ENCODE data around the gene FBN1.

The FBN1 gene

DNA sequence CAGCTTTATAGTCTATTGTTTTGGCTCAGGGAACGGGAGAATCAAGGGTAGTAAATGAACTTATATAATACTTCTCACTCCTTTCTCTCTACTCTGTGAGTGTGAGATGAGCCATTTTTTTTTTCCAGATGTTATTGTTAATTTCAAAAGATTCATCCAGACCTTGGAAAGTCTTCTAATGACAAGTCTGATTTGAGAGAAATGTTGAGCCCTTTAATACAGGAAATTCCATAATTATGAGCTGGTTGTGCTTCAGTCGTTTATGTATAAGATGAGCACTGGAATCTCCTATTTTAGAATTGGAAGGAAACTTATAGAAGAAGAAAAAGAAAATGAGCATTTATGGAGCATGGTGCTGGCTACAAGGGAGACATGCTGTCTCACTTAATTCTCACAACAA is 92.0 kb downstream of the FBN1 start:
- DNase-seq (ENCODE audit: low read depth), result no peak

DNA sequence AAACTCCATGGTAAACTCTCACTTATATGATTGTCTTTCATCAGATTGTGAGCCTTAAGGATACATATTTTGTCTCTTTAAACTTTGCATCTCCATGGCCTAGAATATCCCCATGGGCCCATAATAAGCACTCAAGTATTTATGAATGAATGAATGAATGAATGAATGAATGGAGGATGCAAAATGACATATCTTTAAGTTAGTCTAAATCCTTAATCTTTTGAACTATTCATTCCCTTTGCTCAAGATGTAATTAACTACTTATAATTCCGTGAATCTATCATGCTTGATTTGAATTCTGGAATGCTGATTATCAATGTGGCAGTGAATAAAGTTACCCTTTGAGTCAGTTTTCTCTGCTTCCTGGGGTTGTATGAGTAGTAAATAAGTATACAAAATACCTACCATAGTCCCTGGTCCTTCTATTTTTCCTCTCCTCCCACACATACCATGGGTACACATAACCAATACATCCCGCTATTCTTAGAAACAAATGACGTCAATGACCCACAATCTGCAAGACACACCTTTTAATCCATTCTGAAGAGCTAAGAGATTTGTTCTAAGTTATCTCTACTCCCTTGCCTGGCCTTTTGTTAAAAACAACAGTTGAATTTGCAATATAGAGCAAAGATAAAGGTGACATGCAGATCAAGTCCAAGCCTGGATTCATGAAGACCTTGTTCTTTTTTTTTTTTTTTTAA is 94.5 kb downstream of the FBN1 start:
- DNase-seq (ENCODE audit: low read depth), result no peak

DNA sequence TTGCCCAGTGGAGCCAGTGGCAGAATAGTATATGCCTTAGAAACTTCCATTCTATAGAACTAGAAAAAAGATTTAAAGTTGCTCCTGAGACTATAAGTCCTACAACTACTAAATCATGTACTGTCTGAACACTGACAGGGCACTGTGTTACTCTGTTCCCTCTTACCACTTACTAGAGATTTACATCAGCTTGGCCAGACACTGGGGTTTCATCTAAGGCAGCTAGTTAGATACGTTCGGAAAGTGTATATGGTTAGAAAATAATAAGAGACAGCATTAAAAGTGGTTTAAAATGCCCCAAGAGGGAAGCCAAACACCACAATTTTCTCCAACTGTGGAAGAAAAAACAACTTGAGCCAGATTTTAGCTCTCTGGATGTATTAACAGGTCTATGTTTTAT is 97.1 kb downstream of the FBN1 start:
- DNase-seq (ENCODE audit: low read depth), result no peak

DNA sequence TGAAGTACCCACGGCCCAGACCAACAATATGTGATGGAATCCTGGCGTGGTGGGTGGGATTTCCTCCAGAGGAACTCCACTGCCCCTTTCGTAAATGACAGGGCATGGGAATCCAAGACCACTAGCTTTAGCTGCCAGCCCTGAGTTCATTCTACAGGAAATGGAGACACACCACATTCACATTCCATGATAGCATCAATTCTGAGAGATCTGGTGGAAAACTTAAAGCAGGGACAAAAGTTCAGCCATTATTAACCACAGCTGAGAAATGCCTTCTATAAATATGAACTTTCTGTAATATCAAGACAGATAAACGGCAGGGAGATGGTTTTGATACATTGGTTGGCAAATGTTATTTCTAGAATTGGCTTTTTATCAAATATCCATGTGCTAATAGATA is 98.2 kb downstream of the FBN1 start:
- no peak for DNase-seq (ENCODE audit: low read depth)

DNA sequence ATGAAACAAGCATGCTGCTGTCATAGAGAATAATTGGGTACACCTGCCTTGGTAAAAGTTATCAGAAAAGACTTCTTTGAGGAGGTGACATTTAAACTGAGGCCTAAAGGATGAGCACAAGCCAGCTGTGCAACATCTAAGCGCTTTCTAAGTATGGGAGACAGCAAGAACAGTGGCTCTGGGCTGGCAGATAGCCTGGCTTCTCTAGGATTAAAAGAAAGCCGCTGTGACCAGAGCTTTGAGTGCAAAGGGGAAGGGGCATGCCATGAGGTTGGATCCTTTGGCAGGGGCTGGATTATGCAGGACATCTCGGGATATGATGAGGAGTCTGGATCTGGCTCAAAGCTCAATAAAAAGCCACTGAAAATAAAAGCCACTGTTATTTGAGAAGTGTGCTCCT is 99.2 kb downstream of the FBN1 start:
- no peak for DNase-seq (ENCODE audit: low read depth)

DNA sequence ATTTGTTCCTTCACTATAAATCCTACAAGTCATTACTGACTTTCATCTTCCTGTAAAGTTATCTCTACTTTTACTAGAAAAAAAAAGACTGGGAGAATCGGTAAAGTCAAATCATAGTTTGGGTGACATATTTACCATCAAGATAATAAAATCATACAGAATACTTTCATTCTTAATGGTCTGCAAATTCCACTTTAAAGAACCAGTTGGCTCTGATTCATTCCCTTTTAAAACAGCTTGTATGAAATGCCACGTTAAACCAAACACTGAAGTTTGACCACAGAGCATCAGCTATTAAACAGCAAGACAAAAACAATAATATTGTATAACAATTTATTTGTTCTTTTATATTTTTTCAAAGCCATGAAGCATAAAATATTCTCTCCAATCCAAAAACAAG is 100.7 kb downstream of the FBN1 start:
- DNase-seq (ENCODE audit: low read depth), result no peak

DNA sequence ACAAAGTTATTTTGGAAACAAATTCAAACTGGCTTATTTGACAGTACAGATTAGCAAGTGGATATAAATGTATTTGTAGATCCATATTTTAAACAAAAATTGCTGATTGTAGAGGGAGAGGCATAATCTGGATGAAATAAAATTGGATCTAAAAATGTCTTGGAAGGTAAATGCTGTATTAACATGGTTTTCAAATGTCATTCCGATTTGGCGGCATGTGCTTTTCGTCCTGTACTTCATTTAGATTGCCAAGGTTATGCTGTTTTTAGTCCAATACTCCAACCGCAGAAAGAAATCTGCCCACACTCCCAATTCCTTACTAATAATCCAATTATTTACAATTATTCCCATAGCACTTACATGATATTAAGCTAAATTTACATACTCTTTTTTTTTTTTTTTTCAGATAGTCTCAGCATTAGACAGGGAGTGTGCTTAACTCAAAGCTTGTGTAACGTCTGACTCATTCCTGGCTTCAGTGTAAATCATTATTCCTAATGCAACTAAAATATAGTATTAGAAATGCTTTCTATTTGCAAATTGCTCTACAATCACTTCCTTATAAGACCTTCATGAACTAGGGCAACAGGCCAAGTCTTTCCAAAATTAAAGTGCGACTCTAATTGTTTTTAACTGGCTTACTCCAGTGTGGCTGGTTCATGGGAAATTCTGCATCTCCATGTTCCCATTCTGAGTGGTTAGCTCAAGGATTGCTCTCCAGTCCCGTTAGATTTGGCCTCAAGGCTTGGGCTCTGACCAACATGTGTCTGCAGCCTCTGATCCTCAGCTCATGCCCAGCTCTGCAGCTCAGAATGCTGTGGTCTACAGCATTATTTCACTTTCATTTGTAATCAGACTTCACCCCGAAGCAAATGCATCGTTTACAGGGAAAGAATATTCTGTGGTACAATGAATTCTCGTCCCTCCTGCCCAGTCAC is 103.9 kb downstream of the FBN1 start:
- no peak for DNase-seq (ENCODE audit: low read depth)

DNA sequence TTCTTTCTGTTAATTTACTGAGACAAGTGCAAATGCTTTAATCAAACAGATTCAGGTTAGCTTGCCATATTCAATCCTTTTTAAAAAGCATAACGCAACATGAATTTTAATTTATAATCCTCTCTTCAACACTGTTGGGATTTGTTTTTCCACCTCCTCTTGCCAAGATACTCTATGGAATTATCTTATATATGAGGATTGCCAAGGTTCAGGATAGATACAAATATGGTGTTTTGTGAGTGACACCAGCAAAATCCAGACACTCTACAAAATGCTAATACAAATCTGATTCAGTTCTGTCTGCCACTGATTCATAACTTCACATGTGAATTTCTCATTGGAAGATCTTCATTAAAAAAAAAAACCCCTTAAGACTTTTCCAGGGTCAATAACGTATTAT is 104.8 kb downstream of the FBN1 start:
- DNase-seq (ENCODE audit: low read depth), result no peak

DNA sequence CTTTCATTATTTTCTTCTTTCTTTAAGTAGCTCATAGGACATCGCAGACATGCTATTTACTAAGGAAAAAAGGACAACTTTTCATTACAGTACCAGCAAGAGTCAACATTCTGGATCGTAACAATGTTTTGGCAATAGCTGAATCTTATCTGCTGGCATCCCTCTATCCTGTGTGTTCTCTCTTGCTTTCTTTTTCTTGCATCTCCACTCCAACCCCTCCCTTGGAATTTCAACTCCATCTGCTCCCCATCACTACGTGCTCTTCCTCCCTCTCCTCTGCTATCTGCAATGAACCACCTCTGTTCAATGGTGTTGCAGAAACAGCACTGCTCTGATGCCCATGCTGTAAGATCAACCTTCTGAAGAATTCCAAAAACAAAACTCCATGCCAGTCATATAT is 106.6 kb downstream of the FBN1 start:
- no peak for DNase-seq (ENCODE audit: low read depth)

DNA sequence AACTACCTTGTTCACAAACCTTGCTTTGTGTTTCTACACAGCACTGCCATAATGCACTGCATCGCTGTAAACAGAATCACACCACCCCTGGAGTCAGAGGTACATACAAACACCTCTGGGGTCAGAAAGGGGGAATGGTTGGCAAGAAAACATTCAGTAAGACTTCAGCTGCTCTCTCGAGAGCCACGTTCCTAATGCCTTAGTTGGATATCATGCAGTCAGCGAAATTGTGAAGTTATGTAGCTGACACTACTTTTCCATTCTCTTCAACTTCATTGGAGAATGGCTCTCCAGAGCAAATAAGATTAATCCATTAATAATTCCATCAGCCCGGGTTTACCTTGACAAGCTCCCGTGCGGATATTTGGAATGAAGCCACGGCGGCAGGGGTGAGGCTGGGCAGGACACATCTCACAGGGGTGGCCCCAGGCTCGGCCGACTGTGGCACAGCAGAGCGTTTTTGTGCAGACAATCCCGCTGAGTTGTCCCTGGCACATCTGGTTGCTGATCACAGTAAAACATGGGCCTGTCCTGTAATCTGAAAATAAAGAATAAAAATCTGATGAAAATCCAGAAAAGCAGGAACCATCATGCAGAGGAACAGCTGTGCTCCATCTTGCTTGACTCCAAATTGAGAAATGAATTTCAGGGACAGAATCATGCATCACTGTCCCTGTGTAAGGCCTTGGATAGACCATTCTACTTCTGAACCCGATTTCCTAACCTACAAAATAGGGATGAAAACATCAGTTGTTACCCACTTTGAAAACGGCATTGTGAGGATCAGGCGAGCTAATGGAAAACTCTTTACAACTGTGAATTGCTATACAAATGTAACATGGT is 108.0 kb downstream of the FBN1 start:
- DNase-seq (ENCODE audit: low read depth), result no peak

DNA sequence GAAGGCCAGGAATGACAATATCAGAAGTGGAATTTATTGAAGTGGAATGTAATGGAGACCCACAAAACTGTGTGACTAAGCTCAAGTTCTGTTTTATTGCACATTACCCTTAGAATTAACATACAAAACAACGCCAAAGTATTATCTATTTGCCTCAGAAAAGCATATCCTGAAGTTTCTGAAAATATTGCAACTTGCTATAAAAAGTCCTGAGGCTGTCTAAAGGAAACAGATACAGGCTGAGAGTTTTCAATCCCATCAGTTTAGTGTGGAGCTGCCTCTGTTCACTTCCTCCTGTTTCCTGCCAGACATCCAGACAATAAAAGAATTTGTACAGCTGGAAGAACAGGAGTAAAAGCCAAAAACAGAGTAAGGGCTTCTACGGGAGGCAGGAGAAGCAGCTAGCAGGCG is 108.8 kb downstream of the FBN1 start:
- no peak for DNase-seq (ENCODE audit: low read depth)

DNA sequence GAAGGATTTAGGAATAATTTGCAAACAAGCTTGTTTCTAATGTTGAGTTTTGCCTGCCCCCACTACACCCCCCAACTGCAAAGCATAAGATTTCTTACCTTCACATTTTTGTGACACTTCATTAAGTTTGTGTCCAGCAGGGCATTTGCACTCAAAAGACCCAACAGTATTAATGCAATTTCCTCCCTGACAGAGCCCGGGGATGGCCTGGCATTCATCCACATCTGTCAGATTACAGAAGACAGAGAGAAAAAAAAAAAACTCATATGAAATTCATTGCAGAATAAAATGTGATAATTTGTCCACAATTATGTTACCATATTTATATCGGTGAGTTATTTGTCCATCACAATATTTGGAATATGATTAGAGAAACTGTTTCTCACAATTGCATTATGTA is 111.5 kb downstream of the FBN1 start:
- DNase-seq (ENCODE audit: low read depth), result no peak

DNA sequence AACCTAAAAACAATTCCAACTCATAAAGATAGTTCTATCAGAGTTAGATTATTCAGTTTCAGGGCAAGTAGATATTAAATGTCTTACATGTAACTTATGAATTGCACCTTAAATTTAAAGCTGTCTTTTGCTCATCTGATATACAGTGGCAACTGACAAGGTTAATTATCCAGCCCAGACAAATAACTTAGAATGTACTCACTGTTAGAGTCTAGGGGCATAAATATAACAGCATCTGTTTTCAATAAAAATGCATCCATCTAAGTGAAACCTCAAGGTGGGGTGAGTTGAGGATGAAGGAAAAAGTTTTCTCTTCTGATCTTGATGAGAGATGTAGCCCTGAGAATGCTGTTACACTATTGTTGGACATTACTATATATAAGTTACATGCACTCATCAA is 112.6 kb downstream of the FBN1 start:
- DNase-seq (ENCODE audit: low read depth), result no peak

DNA sequence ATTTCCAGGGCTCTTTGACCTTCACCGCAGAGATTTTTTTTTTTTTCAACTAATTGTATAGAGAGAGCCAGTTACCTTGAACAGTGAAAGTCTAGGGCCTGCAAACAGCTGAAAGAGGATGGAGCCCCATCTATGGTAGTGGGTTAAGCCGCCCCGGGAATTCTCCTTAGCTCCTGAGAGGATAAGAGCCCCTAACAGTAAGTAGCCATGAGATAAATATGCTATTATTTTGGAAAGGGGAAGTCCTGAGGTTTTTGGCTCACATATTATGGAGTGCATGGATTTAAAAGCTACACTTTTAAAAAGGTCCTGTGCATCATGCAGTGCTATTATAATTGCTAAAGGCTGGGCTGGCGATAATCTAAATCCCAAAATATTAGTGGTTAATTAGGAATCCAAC is 115.0 kb downstream of the FBN1 start:
- no peak for DNase-seq (ENCODE audit: low read depth)

DNA sequence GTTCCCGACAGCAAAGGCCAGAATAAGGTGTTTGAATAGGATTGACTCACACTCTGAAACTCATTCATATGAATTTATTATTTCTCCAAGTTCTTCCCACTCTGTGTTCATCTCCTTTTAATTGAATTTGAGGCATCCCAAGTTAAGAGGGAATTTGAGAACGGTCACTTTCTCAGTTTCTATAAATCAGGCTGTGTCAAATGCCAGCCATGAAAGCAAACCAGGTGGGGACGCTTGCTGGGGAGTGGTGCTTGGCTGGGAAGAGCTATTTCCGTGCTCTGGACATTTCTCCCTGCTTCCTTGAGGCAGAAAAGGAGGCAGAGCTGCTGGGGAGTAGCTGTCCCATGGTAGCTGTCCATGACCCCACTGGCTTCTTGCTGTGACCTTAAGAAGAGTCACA is 116.6 kb downstream of the FBN1 start:
- no peak for DNase-seq (ENCODE audit: low read depth)

DNA sequence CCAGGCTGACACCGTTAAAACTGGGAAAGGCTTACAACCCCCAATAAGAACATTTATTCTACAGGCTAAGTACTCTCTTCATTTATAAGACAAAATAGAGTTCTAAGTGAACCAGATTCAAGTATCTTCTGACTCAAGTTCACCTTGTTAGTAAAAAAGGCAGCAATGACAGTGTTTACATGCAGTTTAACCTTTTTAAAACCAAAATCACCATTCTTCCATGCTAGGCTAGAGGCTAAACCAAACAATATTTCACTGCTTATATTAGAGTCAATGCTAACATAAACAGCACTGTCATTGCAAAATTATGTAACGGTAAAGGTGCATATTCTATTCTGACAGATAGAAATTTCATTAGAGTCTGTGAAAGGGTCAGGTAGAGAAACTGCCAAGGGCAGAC is 118.0 kb downstream of the FBN1 start:
- DNase-seq (ENCODE audit: low read depth), result no peak

DNA sequence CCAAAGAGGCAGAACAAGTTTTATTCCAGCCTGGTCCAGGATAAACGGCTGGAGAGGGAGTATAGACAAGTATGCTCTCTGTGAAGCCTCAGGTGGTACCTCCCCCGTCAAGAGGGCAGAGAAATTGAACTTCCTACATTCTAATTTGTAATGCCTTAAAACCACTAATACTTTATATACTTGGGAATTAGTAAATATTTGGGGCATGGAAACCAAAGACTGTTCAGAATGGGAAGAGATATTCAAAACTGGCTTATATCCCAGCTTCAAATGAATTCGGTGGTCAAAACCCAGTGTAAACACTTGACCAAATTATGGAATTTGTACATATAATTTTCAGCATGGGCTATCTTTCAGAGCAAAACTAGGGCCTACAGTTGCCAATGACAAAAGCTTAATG is 122.6 kb downstream of the FBN1 start:
- DNase-seq (ENCODE audit: low read depth), result no peak

DNA sequence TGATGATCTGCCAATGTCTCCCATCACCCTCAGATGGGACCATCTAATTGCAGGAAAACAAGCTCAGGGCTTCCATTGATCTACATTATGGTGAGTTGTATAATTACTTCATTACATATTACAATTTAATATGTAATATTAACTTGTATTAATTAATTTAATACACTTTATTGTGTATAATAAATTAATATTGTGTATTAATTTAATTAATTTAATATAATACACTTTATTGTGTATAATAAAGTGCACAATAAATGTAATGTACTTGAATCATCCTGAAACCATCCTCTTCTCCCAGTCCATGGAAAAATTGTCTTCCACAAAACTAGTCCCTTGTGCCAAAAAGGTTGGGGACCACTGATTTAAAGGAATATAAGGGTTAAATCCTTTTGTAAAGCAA is 123.4 kb downstream of the FBN1 start:
- no peak for DNase-seq (ENCODE audit: low read depth)

DNA sequence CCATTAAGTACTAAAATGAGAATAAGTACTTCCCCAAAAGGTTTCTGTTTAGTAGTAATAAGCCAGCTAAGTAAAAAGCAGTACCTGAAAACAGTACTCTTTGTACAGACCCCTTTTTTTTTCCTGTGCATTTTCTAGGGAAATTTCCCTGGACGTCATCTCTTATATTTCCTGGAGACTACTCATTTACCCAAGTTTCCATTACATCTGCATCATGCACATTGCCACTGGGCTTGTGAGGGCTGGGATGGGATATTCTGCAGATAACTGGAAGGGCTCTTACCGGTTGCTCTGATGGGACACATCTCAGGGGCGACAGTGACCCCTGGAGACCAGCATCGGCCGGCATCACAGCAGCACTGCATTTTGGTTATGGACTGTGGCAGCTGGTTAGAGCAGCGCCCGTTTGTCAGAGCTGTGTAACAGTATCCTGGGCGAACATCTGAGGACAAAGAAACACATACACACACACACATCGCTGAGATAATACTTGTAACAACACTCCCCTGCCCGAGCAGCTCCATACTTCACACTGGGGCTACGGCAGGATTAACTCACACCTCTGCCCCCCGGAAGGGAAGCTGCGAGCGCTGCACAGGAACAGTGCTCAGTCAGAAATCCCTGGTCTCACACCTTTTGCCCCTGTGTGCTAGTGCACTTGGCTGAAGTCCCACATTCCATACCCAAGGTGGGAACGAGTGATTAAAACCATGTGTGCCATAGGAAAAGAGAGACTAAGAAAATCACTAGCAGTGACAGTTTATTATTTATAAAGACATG is 124.9 kb downstream of the FBN1 start:
- no peak for DNase-seq (ENCODE audit: low read depth)

DNA sequence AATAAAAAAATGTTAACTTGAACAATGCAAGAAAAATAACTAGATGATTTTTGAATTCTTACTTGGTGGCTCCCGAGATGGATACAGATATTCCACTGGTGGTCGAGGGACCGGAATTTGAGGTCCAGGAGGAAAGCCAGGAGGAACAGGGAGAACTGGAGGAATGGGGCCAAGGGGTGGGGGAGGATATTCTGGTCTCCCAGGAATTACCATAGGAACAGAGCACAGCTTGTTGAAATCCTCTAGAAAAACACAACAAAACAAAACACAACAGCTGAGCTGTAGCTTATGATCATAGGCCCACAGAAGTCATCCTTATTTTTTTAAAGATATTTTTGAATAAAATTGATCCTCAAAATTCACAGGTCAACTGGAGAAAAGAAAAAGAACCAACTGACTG is 129.4 kb downstream of the FBN1 start:
- no peak for DNase-seq (ENCODE audit: low read depth)

DNA sequence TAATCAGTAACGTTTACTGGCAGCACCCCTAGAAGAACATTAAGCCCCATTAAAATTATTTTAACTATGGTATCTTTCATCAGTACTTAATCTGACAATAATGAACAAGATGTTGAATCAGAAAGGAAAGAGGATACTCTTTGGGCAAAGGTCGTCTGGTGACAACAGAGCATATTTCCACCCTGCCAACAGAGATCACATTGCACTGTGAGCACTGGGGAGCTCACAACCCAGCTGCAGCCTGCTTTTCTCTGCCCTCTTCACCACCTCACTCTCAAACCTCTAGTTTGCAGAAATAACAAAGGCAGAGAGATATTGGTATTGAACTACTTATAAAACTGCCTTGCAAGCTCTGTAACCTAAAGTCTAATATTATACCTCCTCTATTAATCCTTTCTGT is 130.0 kb downstream of the FBN1 start:
- no peak for DNase-seq (ENCODE audit: low read depth)
